ENCODE results near the gene CREB3L1. TPM values are rescaled to one million over a fixed set of nuclear protein-coding genes. Genes with fewer than 3 reads are reported as not detected.

The CREB3L1 gene
- total and polyA plus RNA-seq, 10 donors, result 0.28 to 8.9 (median 2.8) TPM

DNA sequence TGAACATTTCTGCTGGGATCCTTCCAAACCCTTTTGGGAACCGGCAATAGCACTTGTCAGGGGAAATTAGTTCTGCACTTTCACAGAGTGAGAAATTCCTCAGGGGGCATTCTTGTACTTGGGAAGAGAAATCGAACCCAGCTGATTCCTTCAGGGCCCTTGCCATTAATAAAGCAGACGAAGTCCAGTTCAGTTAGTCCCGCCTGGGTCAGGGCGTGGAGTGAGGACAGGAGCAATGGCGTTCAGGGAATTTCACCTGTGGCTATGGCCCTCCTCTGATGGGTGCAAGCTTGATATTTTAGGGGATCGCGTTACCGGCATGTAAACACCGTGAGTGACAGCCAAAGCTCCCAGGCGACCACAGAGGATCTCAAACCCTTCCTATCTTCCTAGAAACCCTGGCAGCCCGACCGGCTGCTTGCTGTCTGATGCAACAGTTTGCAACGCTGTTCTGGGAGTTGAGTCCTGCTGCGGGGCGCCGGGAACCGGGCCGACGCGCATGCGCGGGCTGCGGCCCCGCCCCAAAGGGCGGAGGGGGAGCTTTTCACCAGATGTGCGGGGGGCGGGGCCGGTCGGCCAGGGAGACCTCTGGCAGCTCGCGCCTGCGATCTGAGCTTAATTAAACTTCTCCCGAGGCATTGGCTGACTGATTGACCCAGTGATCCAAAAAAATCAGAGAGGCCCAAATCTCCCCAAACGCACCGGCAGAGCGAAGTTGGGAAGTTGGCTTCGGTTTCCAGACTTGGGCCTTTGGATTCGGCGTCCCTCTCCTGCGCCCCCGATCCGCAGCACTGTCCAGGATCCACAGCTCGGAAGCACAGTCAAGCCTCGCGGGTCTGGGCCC lies 34.3 kb upstream of the CREB3L1 start:
- WGBS, 5 donors, result 1 to 2% (median 2%) methylated on average over 39 to 46 of the region's 46 CpGs
- Histone ChIP-seq H3K4me1 (peaks cover 16 to 40% (median 32%) of the 10 kb centered on the region in 6 donors), H3K4me3 (peak overlapping the region; percentile 38 to 74 (median 46)), H3K27me3 (replicated peaks in 1 of 7) (peaks cover 0 to 15% (median 6%) of the 10 kb centered on the region in 7 donors), H3K36me3 (no peaks in the 10 kb centered on the region), H3K9me3 (no peaks in the 10 kb centered on the region), H3K27ac (peak overlapping the region in 7 of 8 donors; percentile 14 to 77 (median 67))
- intact Hi-C loops (cut with DNase I; ENCODE audit: low total_unique reads), result loop anchor here (5.0 kb wide), 1 partner anchor 64 kb away; no protein-coding TSS in a partner anchor
- TF ChIP-seq POLR2AphosphoS5 (IDR thresholded peaks at IDR 0.05), result peak; percentile 68 to 89 (median 85)
- TF ChIP-seq POLR2A (IDR thresholded peaks at IDR 0.05), result no peak
- TF ChIP-seq CTCF (IDR thresholded peaks at IDR 0.05 in 8 of 11, conservative IDR thresholded peaks at IDR 0.05 in 3 of 11), result peak in 4 of 11 experiments; percentile 9 to 22 (median 10)
- peak; percentile 95 for DNase-seq

- DNase-seq, result no peak
- Histone ChIP-seq H3K27me3 (replicated peaks in 1 of 7) (peaks cover 0 to 9% (median 3%) of the 10 kb centered on the region in 7 donors), H3K4me1 (peaks cover 12 to 34% (median 26%) of the 10 kb centered on the region in 6 donors), H3K36me3 (no peaks in the 10 kb centered on the region), H3K4me3 (peak overlapping the region; percentile 38 to 74 (median 46)), H3K9me3 (no peaks in the 10 kb centered on the region), H3K27ac (peak overlapping the region in 7 of 8 donors; percentile 14 to 77 (median 67))
- 32 to 47% (median 41%) methylated on average over 8 of the region's 8 CpGs for WGBS, 5 donors
- intact Hi-C loops (cut with DNase I; ENCODE audit: low total_unique reads), result loop anchor here (5.0 kb wide), 1 partner anchor 64 kb away; no protein-coding TSS in a partner anchor
- TF ChIP-seq CTCF (IDR thresholded peaks at IDR 0.05 in 8 of 11, conservative IDR thresholded peaks at IDR 0.05 in 3 of 11) (no peak), POLR2A (IDR thresholded peaks at IDR 0.05) (no peak), POLR2AphosphoS5 (IDR thresholded peaks at IDR 0.05) (no peak)
Measured at GRCh38 chr11:46243796-46244109, 33.7 kb upstream of the CREB3L1 start.

GRCh38 chr11:46246521-46246920 lies 30.9 kb upstream of the CREB3L1 start:
- Histone ChIP-seq H3K4me3 (no peak overlapping the region), H3K27me3 (replicated peaks in 1 of 7) (no peaks in the 10 kb centered on the region), H3K27ac (no peak overlapping the region), H3K9me3 (no peaks in the 10 kb centered on the region), H3K4me1 (peaks cover 0 to 20% (median 16%) of the 10 kb centered on the region in 6 donors), H3K36me3 (no peaks in the 10 kb centered on the region)
- intact Hi-C loops (cut with DNase I; ENCODE audit: low total_unique reads), result no loop called here
- DNase-seq, result no peak
- WGBS, 5 donors, result 78 to 92% (median 86%) methylated on average over 1 of the region's 1 CpG
- TF ChIP-seq POLR2A (IDR thresholded peaks at IDR 0.05), result no peak
- TF ChIP-seq CTCF (IDR thresholded peaks at IDR 0.05 in 8 of 11, conservative IDR thresholded peaks at IDR 0.05 in 3 of 11), result no peak
- TF ChIP-seq POLR2AphosphoS5 (IDR thresholded peaks at IDR 0.05), result no peak

GRCh38 chr11:46247090-46247489 lies 30.4 kb upstream of the CREB3L1 start:
- no peaks in the 10 kb centered on the region for H3K36me3 ChIP-seq
- TF ChIP-seq POLR2AphosphoS5 (IDR thresholded peaks at IDR 0.05) (no peak), POLR2A (IDR thresholded peaks at IDR 0.05) (no peak)
- no peak overlapping the region for H3K4me3 ChIP-seq
- no peaks in the 10 kb centered on the region for H3K9me3 ChIP-seq
- no peaks in the 10 kb centered on the region for H3K27me3 ChIP-seq (replicated peaks in 1 of 7)
- no peak overlapping the region for H3K27ac ChIP-seq
- intact Hi-C loops (cut with DNase I; ENCODE audit: low total_unique reads), result no loop called here
- WGBS, 5 donors, result 89 to 94% (median 92%) methylated on average over 9 of the region's 9 CpGs
- no peak for DNase-seq
- H3K4me1 ChIP-seq, result peaks cover 0 to 20% (median 16%) of the 10 kb centered on the region in 6 donors
